Transverse colon (tissue), 4 donors: ENCODE data around the gene KMT2A.

ENCODE experiments used
- EP300 ChIP-seq: sonication (generic); formaldehyde crosslinking; IDR thresholded peaks from one replicate; pipeline ENCODE4 v1.6.1; 2017; ENCODE audit warnings: antibody characterized with exemption, low read depth
- POLR2AphosphoS5 ChIP-seq, 3 donors: sonication (generic); formaldehyde crosslinking; IDR thresholded peaks; one replicate each; pipeline ENCODE4 v1.6.1; 2016; ENCODE audit warnings: antibody characterized with exemption in 3 of 3
- TF ChIP-seq, protein P1 (sequence below), 5 experiments: fragments of 200-600 bp in 3 of 5; fragments of 450-650 bp in 2 of 5; sonication (generic) in 3 of 5; IDR thresholded peaks; 1 replicate in 2 of 5; 2 replicates in 3 of 5; pipeline ENCODE4 v1.5.1; 2016 to 2017; ENCODE audit warnings: antibody characterized with exemption in 5 of 5, inconsistent platforms in 3 of 5, mild to moderate bottlenecking in 2 of 5, moderate library complexity in 1 of 5

DNA sequence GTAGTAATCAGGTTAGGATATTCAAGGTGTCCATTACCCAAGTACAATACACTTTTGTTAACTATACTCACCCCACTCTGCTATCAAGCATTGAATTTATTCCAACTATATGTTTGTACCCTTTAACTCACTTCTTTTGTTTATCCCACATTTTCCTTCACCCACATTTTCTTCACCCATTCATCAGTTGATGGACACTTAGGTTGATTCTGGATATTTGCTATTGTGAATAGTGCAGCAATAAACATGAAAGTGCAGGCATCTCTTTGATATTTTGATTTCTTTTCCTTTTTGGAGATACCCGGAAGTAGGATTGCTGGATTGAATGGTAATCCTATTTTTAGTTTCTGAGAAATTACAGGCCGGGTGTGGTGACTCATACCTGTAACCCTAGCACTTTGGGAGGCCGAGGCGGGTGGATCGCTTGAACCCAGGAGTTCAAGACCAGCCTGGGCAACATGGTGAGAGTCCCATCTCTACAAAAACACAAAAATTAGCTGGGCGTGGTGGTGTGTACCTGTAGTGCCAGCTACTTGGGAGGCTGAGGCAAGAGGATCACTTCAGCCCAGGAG, 101.2 kb downstream of the KMT2A start:
- TF ChIP-seq POLR2AphosphoS5 (IDR thresholded peaks at IDR 0.05) (no peak), EP300 (no peak)
- TF ChIP-seq, protein P1, sequence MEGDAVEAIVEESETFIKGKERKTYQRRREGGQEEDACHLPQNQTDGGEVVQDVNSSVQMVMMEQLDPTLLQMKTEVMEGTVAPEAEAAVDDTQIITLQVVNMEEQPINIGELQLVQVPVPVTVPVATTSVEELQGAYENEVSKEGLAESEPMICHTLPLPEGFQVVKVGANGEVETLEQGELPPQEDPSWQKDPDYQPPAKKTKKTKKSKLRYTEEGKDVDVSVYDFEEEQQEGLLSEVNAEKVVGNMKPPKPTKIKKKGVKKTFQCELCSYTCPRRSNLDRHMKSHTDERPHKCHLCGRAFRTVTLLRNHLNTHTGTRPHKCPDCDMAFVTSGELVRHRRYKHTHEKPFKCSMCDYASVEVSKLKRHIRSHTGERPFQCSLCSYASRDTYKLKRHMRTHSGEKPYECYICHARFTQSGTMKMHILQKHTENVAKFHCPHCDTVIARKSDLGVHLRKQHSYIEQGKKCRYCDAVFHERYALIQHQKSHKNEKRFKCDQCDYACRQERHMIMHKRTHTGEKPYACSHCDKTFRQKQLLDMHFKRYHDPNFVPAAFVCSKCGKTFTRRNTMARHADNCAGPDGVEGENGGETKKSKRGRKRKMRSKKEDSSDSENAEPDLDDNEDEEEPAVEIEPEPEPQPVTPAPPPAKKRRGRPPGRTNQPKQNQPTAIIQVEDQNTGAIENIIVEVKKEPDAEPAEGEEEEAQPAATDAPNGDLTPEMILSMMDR (IDR thresholded peaks at IDR 0.05): no peak
